H9 (cell line): ENCODE results near the gene G6PC1. TPM values are rescaled to one million over a fixed set of nuclear protein-coding genes. Genes with fewer than 3 reads are reported as not detected.
"Not testable (repeated sequence)": the region's sequence is repeated elsewhere in the genome, so short reads cannot be mapped to it uniquely, and the experiment has no call there.

Experiments
- DNase-seq: peaks from one replicate; pipeline ENCODE4 v3.0.0-alpha.2; 2017
- H2AFZ ChIP-seq: one replicate; pipeline ENCODE4 v1.6.1; 2013; ENCODE audit warnings: mild to moderate bottlenecking, low read length, control low read depth, moderate library complexity
- H2AK5ac ChIP-seq: 2 replicates; pipeline ENCODE4 v1.6.1; 2013; ENCODE audit warnings: low read length, control low read depth, mixed read lengths; ENCODE audit not compliant: insufficient read length
- H2BK120ac ChIP-seq: one replicate; pipeline ENCODE4 v1.6.1; 2013; ENCODE audit warnings: low read depth, mild to moderate bottlenecking, low read length, control low read depth, inconsistent platforms; ENCODE audit not compliant: poor library complexity, severe bottlenecking
- H2BK12ac ChIP-seq: 2 replicates; pipeline ENCODE4 v1.6.1; 2013; ENCODE audit warnings: low read length, control low read depth, mixed read lengths, low read depth; ENCODE audit not compliant: insufficient read length
- H2BK15ac ChIP-seq: 2 replicates; pipeline ENCODE4 v1.6.1; 2013; ENCODE audit warnings: low read depth, low read length, control low read depth
- H2BK20ac ChIP-seq: one replicate; pipeline ENCODE4 v1.6.1; 2013; ENCODE audit warnings: low read depth, mild to moderate bottlenecking, low read length, control low read depth, inconsistent platforms; ENCODE audit not compliant: poor library complexity, severe bottlenecking
- H2BK5ac ChIP-seq: 2 replicates; pipeline ENCODE4 v1.6.1; 2013; ENCODE audit warnings: low read length, control low read depth, mixed read lengths; ENCODE audit not compliant: insufficient read length
- H3K14ac ChIP-seq: 2 replicates; pipeline ENCODE4 v1.6.1; 2013; ENCODE audit warnings: low read length, control low read depth; ENCODE audit not compliant: insufficient read depth
- H3K18ac ChIP-seq: 2 replicates; pipeline ENCODE4 v1.6.1; 2013; ENCODE audit warnings: low read depth, mild to moderate bottlenecking, mixed read lengths, low read length, control low read depth; ENCODE audit not compliant: insufficient read length
- H3K23ac ChIP-seq: 2 replicates; pipeline ENCODE4 v1.6.1; 2013; ENCODE audit warnings: low read length, control low read depth, mixed read lengths, low read depth; ENCODE audit not compliant: insufficient read length
- H3K23me2 ChIP-seq: 2 replicates; pipeline ENCODE4 v1.6.1; 2013; ENCODE audit warnings: low read depth, mild to moderate bottlenecking, mixed read lengths, low read length, control low read depth; ENCODE audit not compliant: insufficient read length, poor library complexity, severe bottlenecking
- H3K27ac ChIP-seq: 2 replicates; pipeline ENCODE4 v1.5.1; 2013; ENCODE audit warnings: low read length, control low read depth, mixed read lengths, low read depth; ENCODE audit not compliant: insufficient read length
- H3K27me3 ChIP-seq: 2 replicates; pipeline ENCODE4 v1.6.1; 2013; ENCODE audit warnings: low read length, control low read depth, inconsistent platforms; ENCODE audit not compliant: insufficient read depth
- H3K4ac ChIP-seq: 2 replicates; pipeline ENCODE4 v1.6.1; 2013; ENCODE audit warnings: low read depth, mild to moderate bottlenecking, control low read depth, inconsistent platforms, low read length, moderate library complexity
- H3K4me1 ChIP-seq: 2 replicates; pipeline ENCODE4 v1.6.1; 2013; ENCODE audit warnings: low read length, control low read depth, inconsistent platforms; ENCODE audit not compliant: insufficient read depth
- H3K4me2 ChIP-seq: 2 replicates; pipeline ENCODE4 v1.6.1; 2013; ENCODE audit warnings: low read length, control low read depth, mixed read lengths; ENCODE audit not compliant: insufficient read length, insufficient read depth
- H3K56ac ChIP-seq: 2 replicates; pipeline ENCODE4 v1.6.1; 2013; ENCODE audit warnings: low read depth, mild to moderate bottlenecking, mixed read lengths, low read length, control low read depth; ENCODE audit not compliant: insufficient read length
- H3K79me1 ChIP-seq: 2 replicates; pipeline ENCODE4 v1.6.1; 2013; ENCODE audit warnings: low read depth, mild to moderate bottlenecking, moderate library complexity, low read length, control low read depth, inconsistent platforms; ENCODE audit not compliant: insufficient read depth, poor library complexity, severe bottlenecking
- H3K79me2 ChIP-seq: 2 replicates; pipeline ENCODE4 v1.6.1; 2013; ENCODE audit warnings: low read length, control low read depth, inconsistent platforms; ENCODE audit not compliant: insufficient read depth
- H3K9ac ChIP-seq: 2 replicates; pipeline ENCODE4 v1.6.1; 2013; ENCODE audit warnings: low read length, control low read depth, mixed read lengths; ENCODE audit not compliant: insufficient read length; ENCODE audit errors: extremely low read depth
- H3K9me3 ChIP-seq: one replicate; pipeline ENCODE4 v1.6.1; 2013; ENCODE audit warnings: low read depth, low read length, inconsistent platforms; ENCODE audit not compliant: control insufficient read depth
- H3T11ph ChIP-seq: one replicate; pipeline ENCODE4 v1.6.1; 2013; ENCODE audit warnings: mild to moderate bottlenecking, low read length, control low read depth, inconsistent platforms
- H4K20me1 ChIP-seq: one replicate; pipeline ENCODE4 v1.6.1; 2013; ENCODE audit not compliant: control insufficient read depth, insufficient read length, insufficient read depth
- H4K5ac ChIP-seq: 2 replicates; pipeline ENCODE4 v1.6.1; 2013; ENCODE audit warnings: low read depth, mild to moderate bottlenecking, mixed read lengths, low read length, control low read depth; ENCODE audit not compliant: insufficient read length
- H4K8ac ChIP-seq: replicated peaks from 2 replicates; pipeline ENCODE4 v1.6.1; 2013; ENCODE audit warnings: low read length, control low read depth, mixed read lengths, low read depth; ENCODE audit not compliant: insufficient read length
- H4K91ac ChIP-seq: 2 replicates; pipeline ENCODE4 v1.6.1; 2013; ENCODE audit warnings: low read depth, mild to moderate bottlenecking, moderate library complexity, mixed read lengths, low read length, control low read depth; ENCODE audit not compliant: insufficient read length
- H3K27ac Mint-ChIP-seq, 3 experiments: 2 replicates in 2 of 3; 3 replicates in 1 of 3; pipeline ENCODE4 v1.8.0; 2020 to 2021; ENCODE audit warnings: mixed read lengths in 3 of 3, mild to moderate bottlenecking in 1 of 3, moderate library complexity in 1 of 3
- H3K27me3 Mint-ChIP-seq: 2 replicates; pipeline ENCODE4 v1.8.0; 2021; ENCODE audit warnings: low read depth, mild to moderate bottlenecking, moderate library complexity, mixed read lengths
- H3K36me3 Mint-ChIP-seq, 3 experiments: 2 replicates in 2 of 3; 3 replicates in 1 of 3; pipeline ENCODE4 v1.8.0; 2020 to 2021; ENCODE audit warnings: low read depth in 3 of 3, mixed read lengths in 3 of 3; ENCODE audit not compliant: insufficient read depth in 1 of 3
- H3K4me1 Mint-ChIP-seq, 2 experiments: 2 replicates each; pipeline ENCODE4 v1.8.0; 2020; ENCODE audit warnings: mixed read lengths in 2 of 2
- H3K4me3 Mint-ChIP-seq, 2 experiments: 2 replicates in 1 of 2; 3 replicates in 1 of 2; pipeline ENCODE4 v1.8.0; 2020 to 2021; ENCODE audit warnings: mild to moderate bottlenecking in 2 of 2, mixed read lengths in 2 of 2, moderate library complexity in 1 of 2
- H3K9me3 Mint-ChIP-seq, 2 experiments: 2 replicates in 1 of 2; 3 replicates in 1 of 2; pipeline ENCODE4 v1.8.0; 2020; ENCODE audit warnings: mild to moderate bottlenecking in 2 of 2, mixed read lengths in 2 of 2, moderate library complexity in 1 of 2
- WGBS: extraction: QIAGEN DNeasy Blood & Tissue Kit; methylation state at CpG from one replicate; pipeline ENCODE4 v1.1.7; 2013; ENCODE audit warnings: missing lambda C conversion rate, low lambda C conversion rate, mixed read lengths; ENCODE audit not compliant: insufficient read length; ENCODE audit errors: extremely low coverage; 5-methylcytosine and 5-hydroxymethylcytosine counted together
- total RNA-seq: library from RNA; stranded (reverse); gene quantifications from 2 replicates; pipeline ENCODE4 v1.2.1, GENCODE V29; 2021
- TF ChIP-seq, protein P1 (sequence below): fragments of 200-600 bp; sonication (generic); conservative IDR thresholded peaks from 3 replicates; pipeline ENCODE4 v1.8.0; 2021; ENCODE audit warnings: antibody characterized with exemption, mild to moderate bottlenecking

G6PC1 gene
- total RNA-seq, 1 experiment from 2014 or later = not detected

DNA sequence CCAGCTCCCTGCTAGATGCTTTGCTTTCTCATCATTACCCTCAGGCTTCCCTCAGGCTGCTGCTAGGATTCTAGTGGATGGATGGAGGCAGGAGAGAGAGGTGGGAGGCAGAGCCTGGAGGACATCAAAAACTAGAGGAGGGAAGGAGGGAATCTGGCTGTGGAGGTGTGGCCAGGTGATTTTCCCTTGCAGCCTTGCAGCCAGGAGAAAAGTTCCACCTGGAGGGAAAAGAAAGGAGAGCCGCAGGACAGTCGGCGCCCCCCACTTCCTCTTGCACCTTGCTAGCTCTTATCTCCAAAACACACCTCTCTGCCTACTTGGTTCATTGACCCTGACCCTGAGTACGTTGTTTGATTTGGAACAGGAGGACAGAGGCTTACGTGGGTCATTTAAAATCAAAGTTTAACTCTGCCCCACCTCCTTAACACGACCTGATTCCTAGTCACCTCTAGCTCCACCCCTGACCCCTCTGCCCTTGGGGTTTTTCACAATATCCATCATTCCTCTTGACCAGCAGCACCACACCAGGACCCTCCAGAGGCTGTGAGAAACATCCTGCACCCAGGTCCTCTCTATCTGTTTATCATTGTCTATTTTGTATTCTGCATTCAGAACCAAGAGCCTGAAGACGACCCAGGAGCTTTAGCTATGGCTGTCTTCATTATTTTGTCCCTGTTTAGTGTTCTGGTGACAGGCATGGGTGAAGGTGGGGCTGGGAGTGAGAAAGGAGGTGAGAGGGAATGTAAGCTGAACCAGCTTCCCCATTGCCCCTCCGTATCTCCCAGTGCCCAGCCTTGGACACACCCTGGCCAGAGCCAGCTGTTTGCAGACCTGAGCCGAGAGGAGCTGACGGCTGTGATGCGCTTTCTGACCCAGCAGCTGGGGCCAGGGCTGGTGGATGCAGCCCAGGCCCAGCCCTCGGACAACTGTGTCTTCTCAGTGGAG is 33.7 kb upstream of the G6PC1 start:
- H4K8ac ChIP-seq = no peak overlapping the region
- H3K9ac ChIP-seq = no peak overlapping the region
- H4K5ac ChIP-seq = no peak overlapping the region
- Mint-ChIP-seq H3K36me3 (peaks cover 0 to 9% (median 7%) of the 10 kb centered on the region in 3 experiments; a peak in 6 of 7 replicates), H3K9me3 (peaks cover 20% of the 10 kb centered on the region in 2 experiments), H3K27me3 (peaks cover 9% of the 10 kb centered on the region), H3K4me3 (no peak overlapping the region), H3K4me1 (peaks cover 10 to 19% of the 10 kb centered on the region in 2 experiments), H3K27ac (peak overlapping the region in 1 of 3 experiments; percentile 49; a peak in 1 of 7 replicates)
- no peak overlapping the region for H3T11ph ChIP-seq
- no peak overlapping the region for H3K4me2 ChIP-seq
- H3K14ac ChIP-seq = no peak overlapping the region; the same call in 1 of the 2 replicates
- no peak overlapping the region for H2AFZ ChIP-seq
- H3K27ac ChIP-seq = no peak overlapping the region
- H3K27me3 ChIP-seq = no peaks in the 10 kb centered on the region
- no peak overlapping the region for H2BK20ac ChIP-seq
- no CpG with 5 or more reads among the region's 12 CpGs for WGBS
- TF ChIP-seq, protein P1, sequence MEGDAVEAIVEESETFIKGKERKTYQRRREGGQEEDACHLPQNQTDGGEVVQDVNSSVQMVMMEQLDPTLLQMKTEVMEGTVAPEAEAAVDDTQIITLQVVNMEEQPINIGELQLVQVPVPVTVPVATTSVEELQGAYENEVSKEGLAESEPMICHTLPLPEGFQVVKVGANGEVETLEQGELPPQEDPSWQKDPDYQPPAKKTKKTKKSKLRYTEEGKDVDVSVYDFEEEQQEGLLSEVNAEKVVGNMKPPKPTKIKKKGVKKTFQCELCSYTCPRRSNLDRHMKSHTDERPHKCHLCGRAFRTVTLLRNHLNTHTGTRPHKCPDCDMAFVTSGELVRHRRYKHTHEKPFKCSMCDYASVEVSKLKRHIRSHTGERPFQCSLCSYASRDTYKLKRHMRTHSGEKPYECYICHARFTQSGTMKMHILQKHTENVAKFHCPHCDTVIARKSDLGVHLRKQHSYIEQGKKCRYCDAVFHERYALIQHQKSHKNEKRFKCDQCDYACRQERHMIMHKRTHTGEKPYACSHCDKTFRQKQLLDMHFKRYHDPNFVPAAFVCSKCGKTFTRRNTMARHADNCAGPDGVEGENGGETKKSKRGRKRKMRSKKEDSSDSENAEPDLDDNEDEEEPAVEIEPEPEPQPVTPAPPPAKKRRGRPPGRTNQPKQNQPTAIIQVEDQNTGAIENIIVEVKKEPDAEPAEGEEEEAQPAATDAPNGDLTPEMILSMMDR = no peak
- H4K91ac ChIP-seq = no peak overlapping the region
- H3K79me2 ChIP-seq = no peaks in the 10 kb centered on the region
- no peaks in the 10 kb centered on the region for H4K20me1 ChIP-seq
- H3K23ac ChIP-seq = no peak overlapping the region
- H3K4ac ChIP-seq = no peak overlapping the region
- no peak overlapping the region for H3K18ac ChIP-seq
- DNase-seq = no peak
- no peak overlapping the region for H2BK5ac ChIP-seq
- H3K56ac ChIP-seq = no peak overlapping the region
- H2BK120ac ChIP-seq = no peak overlapping the region
- H3K23me2 ChIP-seq = no peaks in the 10 kb centered on the region
- no peak overlapping the region for H2AK5ac ChIP-seq
- no peaks in the 10 kb centered on the region for H3K9me3 ChIP-seq
- no peak overlapping the region for H2BK15ac ChIP-seq
- H3K79me1 ChIP-seq = no peaks in the 10 kb centered on the region
- no peaks in the 10 kb centered on the region for H3K4me1 ChIP-seq
- H2BK12ac ChIP-seq = no peak overlapping the region

DNA sequence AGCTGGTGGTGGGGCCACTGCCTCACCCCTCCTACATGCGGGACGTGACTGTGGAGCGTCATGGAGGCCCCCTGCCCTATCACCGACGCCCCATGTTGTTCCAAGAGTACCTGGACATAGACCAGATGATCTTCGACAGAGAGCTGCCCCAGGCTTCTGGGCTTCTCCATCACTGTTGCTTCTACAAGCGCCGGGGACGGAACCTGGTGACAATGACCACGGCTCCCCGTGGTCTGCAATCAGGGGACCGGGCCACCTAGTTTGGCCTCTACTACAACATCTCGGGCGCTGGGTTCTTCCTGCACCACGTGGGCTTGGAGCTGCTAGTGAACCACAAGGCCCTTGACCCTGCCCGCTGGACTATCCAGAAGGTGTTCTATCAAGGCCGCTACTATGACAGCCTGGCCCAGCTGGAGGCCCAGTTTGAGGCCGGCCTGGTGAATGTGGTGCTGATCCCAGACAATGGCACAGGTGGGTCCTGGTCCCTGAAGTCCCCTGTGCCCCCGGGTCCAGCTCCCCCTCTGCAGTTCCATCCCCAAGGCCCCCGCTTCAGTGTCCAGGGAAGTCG is 32.8 kb upstream of the G6PC1 start:
- not testable (repeated sequence) for H3K4me1 ChIP-seq

More for the DNA sequence above, 32.8 kb upstream of the G6PC1 start:
- H2BK20ac ChIP-seq, H3K56ac ChIP-seq, H3K27me3 ChIP-seq, H3K27ac ChIP-seq, H4K8ac ChIP-seq, H4K20me1 ChIP-seq, H3K79me1 ChIP-seq, H2BK120ac ChIP-seq, H2BK5ac ChIP-seq, H3K9ac ChIP-seq, H3T11ph ChIP-seq, H3K27me3 Mint-ChIP-seq, DNase-seq, H3K18ac ChIP-seq, H3K27ac Mint-ChIP-seq, H2BK12ac ChIP-seq, H3K4me3 Mint-ChIP-seq, H3K79me2 ChIP-seq, H2AK5ac ChIP-seq, H4K91ac ChIP-seq, H4K5ac ChIP-seq, H2BK15ac ChIP-seq, H3K36me3 Mint-ChIP-seq, H3K23me2 ChIP-seq, H3K4ac ChIP-seq, H3K23ac ChIP-seq, H3K4me2 ChIP-seq, H2AFZ ChIP-seq, H3K14ac ChIP-seq, H3K9me3 ChIP-seq: not testable (repeated sequence)
- Mint-ChIP-seq H3K9me3 (peaks cover 20 to 21% of the 10 kb centered on the region in 2 experiments), H3K4me1 (peaks cover 10 to 19% of the 10 kb centered on the region in 2 experiments)
- no CpG with 5 or more reads among the region's 21 CpGs for WGBS
